Activated CD4-positive, alpha-beta T cell treated with anti-CD3 and anti-CD28 coated beads, Interleukin-2, Interleukin-6, amounts not matched to agents 100 ng/mL and 50 ng/mL, durations not matched to agents 16 hours and 8 hours (primary cell): Measurements from ENCODE around the gene AGO3.
"Not testable (repeated sequence)": the region's sequence is repeated elsewhere in the genome, so short reads cannot be mapped to it uniquely, and the experiment has no call there.

ENCODE experiments used
- DNase-seq: peaks from one replicate; pipeline ENCODE4 v3.0.0-alpha.2; 2020

The AGO3 gene

GRCh38 chr1:35927472-35927871 lies 3.4 kb upstream of the AGO3 start:
- DNase-seq = no peak

GRCh38 chr1:35929730-35930592 lies 944 bp upstream of the AGO3 start:
- DNase-seq = peak; percentile 38

GRCh38 chr1:35931446-35932157 lies 697 bp downstream of the AGO3 start:
- no peak for DNase-seq

GRCh38 chr1:35932158-35932636 lies 1.3 kb downstream of the AGO3 start:
- no peak for DNase-seq

- DNase-seq = no peak
Measured at GRCh38 chr1:35932941-35933340, 2.0 kb downstream of the AGO3 start.

GRCh38 chr1:35935442-35936388 lies 4.8 kb downstream of the AGO3 start:
- no peak for DNase-seq

GRCh38 chr1:35936838-35937237 lies 5.9 kb downstream of the AGO3 start:
- no peak for DNase-seq

GRCh38 chr1:35939484-35939883 lies 8.6 kb downstream of the AGO3 start:
- no peak for DNase-seq

GRCh38 chr1:35945327-35945726 lies 14.4 kb downstream of the AGO3 start:
- DNase-seq = no peak

- peak; percentile 28 for DNase-seq
Measured at GRCh38 chr1:35947547-35947946, 16.6 kb downstream of the AGO3 start.

GRCh38 chr1:35958558-35958957 lies 27.7 kb downstream of the AGO3 start:
- DNase-seq = no peak

GRCh38 chr1:35959304-35959703 lies 28.4 kb downstream of the AGO3 start:
- no peak for DNase-seq

- no peak for DNase-seq
Measured at GRCh38 chr1:35962952-35963351, 32.0 kb downstream of the AGO3 start.

- DNase-seq = not testable (repeated sequence)
Measured at GRCh38 chr1:35964277-35964676, 33.4 kb downstream of the AGO3 start.

- DNase-seq = no peak
Measured at GRCh38 chr1:35968396-35968795, 37.5 kb downstream of the AGO3 start.

- no peak for DNase-seq
Measured at GRCh38 chr1:35971601-35972000, 40.7 kb downstream of the AGO3 start.

- not testable (repeated sequence) for DNase-seq
Measured at GRCh38 chr1:35972631-35973030, 41.7 kb downstream of the AGO3 start.

GRCh38 chr1:35980090-35980489 lies 49.2 kb downstream of the AGO3 start:
- DNase-seq = no peak

GRCh38 chr1:35988237-35988636 lies 57.3 kb downstream of the AGO3 start:
- DNase-seq = peak; percentile 52

GRCh38 chr1:36006941-36007500 lies 76.1 kb downstream of the AGO3 start:
- no peak for DNase-seq

- no peak for DNase-seq
Measured at GRCh38 chr1:36007741-36008140, 76.8 kb downstream of the AGO3 start.

- peak; percentile 37 for DNase-seq
Measured at GRCh38 chr1:36008546-36009197, 77.8 kb downstream of the AGO3 start.
